ENCODE measurements around the gene MRC2.

DNA sequence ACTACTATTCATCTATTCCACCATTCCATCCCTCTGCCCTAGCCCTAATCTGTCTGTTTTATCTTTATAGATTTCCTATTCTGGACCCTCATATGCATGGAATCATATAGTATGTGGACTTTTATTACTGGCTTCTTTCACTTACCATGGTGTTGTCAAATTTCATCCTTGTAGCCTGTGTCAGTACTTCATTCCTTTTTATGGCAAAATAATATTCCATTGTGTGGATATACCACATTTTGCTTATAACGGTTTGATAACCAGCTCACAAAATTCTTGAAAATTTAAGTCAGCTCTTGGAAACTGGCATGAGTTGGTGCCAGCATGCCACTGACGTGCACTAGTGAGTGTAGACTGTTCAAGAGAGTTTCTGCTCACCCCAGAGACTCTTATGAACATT is 30.3 kb upstream of the MRC2 start:
- TF ChIP-seq, protein P1, sequence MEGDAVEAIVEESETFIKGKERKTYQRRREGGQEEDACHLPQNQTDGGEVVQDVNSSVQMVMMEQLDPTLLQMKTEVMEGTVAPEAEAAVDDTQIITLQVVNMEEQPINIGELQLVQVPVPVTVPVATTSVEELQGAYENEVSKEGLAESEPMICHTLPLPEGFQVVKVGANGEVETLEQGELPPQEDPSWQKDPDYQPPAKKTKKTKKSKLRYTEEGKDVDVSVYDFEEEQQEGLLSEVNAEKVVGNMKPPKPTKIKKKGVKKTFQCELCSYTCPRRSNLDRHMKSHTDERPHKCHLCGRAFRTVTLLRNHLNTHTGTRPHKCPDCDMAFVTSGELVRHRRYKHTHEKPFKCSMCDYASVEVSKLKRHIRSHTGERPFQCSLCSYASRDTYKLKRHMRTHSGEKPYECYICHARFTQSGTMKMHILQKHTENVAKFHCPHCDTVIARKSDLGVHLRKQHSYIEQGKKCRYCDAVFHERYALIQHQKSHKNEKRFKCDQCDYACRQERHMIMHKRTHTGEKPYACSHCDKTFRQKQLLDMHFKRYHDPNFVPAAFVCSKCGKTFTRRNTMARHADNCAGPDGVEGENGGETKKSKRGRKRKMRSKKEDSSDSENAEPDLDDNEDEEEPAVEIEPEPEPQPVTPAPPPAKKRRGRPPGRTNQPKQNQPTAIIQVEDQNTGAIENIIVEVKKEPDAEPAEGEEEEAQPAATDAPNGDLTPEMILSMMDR (IDR thresholded peaks at IDR 0.05; ENCODE audit: insufficient read depth, low read length, poor library complexity, severe bottlenecking): no peak
- TF ChIP-seq EZH2phosphoT487 (conservative IDR thresholded peaks at IDR 0.05; ENCODE audit: low read length): no peak
